SW 1271 (cell line): ENCODE data around the gene UGT1A6.

Experiments used
- DNase-seq, 2 experiments: peaks; one replicate each; lab custom pipeline; 2025; lab: John Stamatoyannopoulos, UW

Gene UGT1A6

GRCh38 chr2:233768076-233768475 lies 75.4 kb downstream of the UGT1A6 start:
- no peak for DNase-seq

GRCh38 chr2:233769260-233769659 lies 76.6 kb downstream of the UGT1A6 start:
- DNase-seq = no peak

GRCh38 chr2:233772153-233772552 lies 79.5 kb downstream of the UGT1A6 start:
- no peak for DNase-seq

GRCh38 chr2:233772583-233772982 lies 79.9 kb downstream of the UGT1A6 start:
- no peak for DNase-seq

DNA sequence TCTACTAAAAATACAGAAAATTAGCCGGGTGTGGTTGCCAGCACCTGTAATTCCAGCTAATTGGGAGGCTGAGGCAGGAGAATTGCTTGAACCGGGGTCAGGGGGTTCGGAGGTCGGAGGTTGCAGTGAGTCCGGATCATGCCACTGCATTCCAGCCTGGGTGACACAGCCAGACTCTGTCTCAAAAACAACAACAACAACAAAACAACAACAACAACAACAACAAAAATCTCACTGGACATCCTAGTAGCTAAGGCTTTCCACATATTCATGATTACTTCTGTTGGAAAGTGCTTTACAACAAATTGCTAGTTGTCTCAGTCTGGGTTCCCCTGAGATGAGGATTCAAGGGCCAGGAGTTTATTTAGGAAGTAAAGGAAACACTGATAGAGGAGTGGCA lies 81.2 kb downstream of the UGT1A6 start:
- no peak for DNase-seq

DNA sequence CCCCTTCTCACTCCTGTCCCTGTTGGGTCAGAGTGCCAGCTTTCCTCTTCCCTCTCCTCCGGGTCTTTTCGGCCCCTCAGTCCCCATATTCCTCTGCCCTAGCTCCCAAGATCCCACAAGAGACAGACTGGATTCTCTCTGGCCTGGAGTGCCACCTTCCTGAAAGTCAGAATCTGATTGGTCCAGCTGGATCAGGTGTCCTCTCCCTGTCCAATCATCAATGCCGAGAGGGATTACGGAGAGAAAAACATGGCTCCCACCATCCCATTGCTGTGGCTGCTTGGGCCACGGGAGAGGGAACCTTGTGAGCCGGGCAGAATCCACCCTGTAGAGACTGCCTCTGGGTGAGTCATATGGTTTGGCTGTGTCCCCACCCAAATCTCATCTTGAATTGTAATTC lies 82.7 kb downstream of the UGT1A6 start:
- DNase-seq = no peak

DNA sequence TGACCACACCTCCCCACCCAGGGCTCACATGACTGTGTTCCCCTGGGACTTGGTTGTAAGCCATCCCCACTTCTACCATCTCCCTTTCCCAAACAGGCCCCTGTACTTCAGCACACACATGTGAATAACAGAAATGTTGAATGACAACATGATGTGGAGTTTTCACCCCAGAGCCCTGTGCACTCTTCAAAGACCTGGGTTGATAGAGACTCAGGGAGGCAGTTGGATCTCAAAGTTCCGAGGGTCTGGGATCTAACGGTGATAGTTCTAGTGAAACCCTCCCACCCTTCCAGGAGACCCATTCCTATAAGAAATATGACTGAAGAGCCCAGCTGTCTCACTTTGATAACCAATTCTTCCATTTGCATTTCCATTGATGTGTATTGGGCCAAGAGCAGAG lies 85.3 kb downstream of the UGT1A6 start, which contains the start of gene MROH2A:
TSS of gene MROH2A (plus strand) at position 301 of the 400 bp plus-strand sequence. CDS start 1,029 bp downstream, outside the sequence.
- DNase-seq = no peak

GRCh38 chr2:233779722-233780121 lies 87.0 kb downstream of the UGT1A6 start:
- DNase-seq = no peak

DNA sequence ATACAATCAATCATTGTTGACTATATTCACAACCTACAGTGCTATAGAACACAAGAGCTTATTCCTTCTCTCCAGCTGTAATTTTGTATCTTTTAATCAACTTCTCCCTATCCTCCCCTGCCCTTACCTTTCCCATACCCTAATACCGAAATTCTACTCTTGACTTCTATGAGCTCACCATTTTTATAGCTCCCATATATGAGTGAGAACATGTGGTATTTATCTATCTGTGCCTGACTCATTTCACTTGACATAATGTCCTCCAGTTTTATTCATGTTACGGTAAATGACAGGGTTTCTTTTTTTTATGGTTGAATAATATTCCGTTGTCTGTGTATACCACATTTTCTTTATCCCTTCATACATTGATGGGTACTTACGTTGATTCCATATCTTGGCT lies 88.1 kb downstream of the UGT1A6 start:
- no peak for DNase-seq

- DNase-seq = no peak
These were observed 96.9 kb downstream of the UGT1A6 start for GRCh38 chr2:233789554-233789953.

GRCh38 chr2:233791151-233791882 lies 98.6 kb downstream of the UGT1A6 start:
- no peak for DNase-seq

- DNase-seq = no peak
These were observed 99.2 kb downstream of the UGT1A6 start for GRCh38 chr2:233791883-233792329.

DNA sequence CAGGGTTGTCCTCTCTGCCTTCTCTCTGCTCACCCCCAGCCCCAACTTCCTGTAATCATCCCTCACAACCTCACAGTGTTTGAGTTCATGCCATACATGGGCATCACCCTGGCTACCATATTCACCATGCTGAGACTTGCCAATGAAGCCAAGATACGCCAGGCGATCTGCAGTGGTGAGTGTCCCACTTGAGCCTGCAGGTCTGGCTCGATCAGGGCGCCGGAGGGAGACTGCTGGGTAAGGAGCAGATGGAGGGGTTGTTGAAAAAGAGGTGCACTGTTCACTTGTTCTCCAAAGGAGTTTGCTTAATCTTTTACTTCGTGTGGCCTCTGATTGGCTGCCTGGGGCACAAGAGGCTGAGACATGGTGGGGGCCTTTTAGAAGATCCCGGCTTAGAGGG lies 100.0 kb downstream of the UGT1A6 start:
- DNase-seq = no peak

DNA sequence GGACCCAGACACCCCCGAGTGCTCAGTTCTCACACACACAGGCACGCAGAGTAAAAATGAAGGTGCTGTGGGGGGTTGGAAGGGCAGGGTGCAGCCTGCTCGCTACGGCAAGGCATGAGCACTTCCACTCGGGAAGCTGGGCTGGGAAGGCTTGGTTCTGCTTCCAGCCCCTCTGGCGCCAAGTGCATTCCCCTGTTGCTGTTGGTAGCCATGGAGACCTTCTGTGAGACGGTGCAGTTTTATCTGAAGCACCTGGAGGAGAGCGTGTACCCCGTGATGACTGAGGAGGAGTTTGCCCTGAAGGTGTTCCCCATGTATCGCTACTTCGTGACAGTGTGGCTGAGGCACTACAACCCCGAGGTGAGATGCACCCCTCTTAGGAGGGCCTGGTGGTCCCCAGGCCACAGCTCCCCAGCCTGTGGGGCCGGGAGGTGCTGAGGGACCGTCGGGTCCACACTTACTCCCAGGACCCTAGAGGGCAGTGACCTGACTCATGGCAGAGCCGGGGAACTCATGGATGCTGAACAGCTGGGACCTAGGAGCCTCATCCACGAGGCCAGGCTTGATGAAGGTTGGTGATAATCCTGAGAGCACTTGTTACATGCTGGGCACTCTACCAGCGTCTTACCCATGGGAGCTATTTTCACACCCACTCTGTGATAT lies 100.9 kb downstream of the UGT1A6 start:
- no peak for DNase-seq

- no peak for DNase-seq
These were observed 101.5 kb downstream of the UGT1A6 start for GRCh38 chr2:233794128-233794658.

GRCh38 chr2:233795735-233796171 lies 103.1 kb downstream of the UGT1A6 start:
- DNase-seq = no peak

GRCh38 chr2:233796254-233796653 lies 103.6 kb downstream of the UGT1A6 start:
- DNase-seq = no peak

GRCh38 chr2:233798335-233799086 lies 105.8 kb downstream of the UGT1A6 start:
- no peak for DNase-seq

DNA sequence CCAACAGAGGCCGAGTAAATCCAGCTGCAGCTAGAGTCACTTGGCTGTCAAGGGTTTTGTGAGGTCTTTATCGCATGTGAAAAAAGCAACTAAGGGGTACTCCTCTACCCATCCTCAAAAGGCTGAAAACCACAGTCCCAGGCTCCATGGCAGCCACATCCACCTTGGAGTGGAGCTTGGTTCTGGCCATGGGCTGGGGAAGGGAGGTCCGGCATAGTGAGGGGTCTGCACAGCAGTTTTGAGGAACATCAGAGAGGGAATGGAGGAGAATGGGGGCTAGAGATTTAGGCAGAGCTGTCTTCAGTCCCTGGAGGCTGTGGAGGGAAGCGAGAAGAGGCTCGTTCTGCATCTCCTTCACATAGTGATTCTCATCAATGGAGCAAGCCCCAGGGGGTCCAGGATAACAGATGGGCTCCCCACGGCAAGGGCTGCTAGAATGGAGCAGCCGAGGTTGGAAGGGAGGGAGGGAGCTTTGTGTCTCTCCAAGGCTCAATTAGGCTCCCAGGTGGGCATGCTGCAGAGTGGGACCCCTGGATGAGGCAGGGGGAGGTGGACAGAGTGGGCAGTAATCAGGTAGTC lies 106.5 kb downstream of the UGT1A6 start:
- no peak for DNase-seq

- no peak for DNase-seq
These were observed 107.0 kb downstream of the UGT1A6 start for GRCh38 chr2:233799716-233800115.

GRCh38 chr2:233800208-233800607 lies 107.5 kb downstream of the UGT1A6 start:
- no peak for DNase-seq
